Stimulated activated CD4-positive, alpha-beta T cell treated with anti-CD3 and anti-CD28 coated beads, Interleukin-4, amount 100 ng/mL, for 48 hours (primary cell): Measurements from ENCODE around the gene REPIN1.
"Not testable (repeated sequence)": the region's sequence is repeated elsewhere in the genome, so short reads cannot be mapped to it uniquely, and the experiment has no call there.

Experiments
- DNase-seq, 2 donors: peaks; one replicate each; pipeline ENCODE4 v3.0.0-alpha.2; 2020; ENCODE audit warnings: low read depth in 2 of 2

Gene REPIN1

GRCh38 chr7:150376560-150376959 lies 7.9 kb downstream of the REPIN1 start:
- no peak for DNase-seq

GRCh38 chr7:150377196-150377595 lies 8.6 kb downstream of the REPIN1 start:
- DNase-seq, result no peak

GRCh38 chr7:150377635-150378034 lies 9.0 kb downstream of the REPIN1 start:
- no peak for DNase-seq

- DNase-seq, result no peak
Observed at GRCh38 chr7:150378115-150378852, 9.7 kb downstream of the REPIN1 start.

- peak; percentile 85 to 90 for DNase-seq
Observed at GRCh38 chr7:150378853-150379440, 10.3 kb downstream of the REPIN1 start, which contains the start of gene ZNF775. ZNF775 (plus strand) TSS chr7:150379330; CDS start chr7:150388471, 9,141 bp downstream.

GRCh38 chr7:150379441-150380379 lies 11.1 kb downstream of the REPIN1 start:
- no peak for DNase-seq

- DNase-seq, result no peak
Observed at GRCh38 chr7:150380463-150380862, 11.8 kb downstream of the REPIN1 start.

- DNase-seq, result no peak
Observed at GRCh38 chr7:150381096-150381495, 12.5 kb downstream of the REPIN1 start.

- DNase-seq, result no peak
Observed at GRCh38 chr7:150381785-150382122, 13.1 kb downstream of the REPIN1 start.

- no peak for DNase-seq
Observed at GRCh38 chr7:150382123-150382843, 13.7 kb downstream of the REPIN1 start.

GRCh38 chr7:150382844-150383225 lies 14.2 kb downstream of the REPIN1 start:
- no peak for DNase-seq

GRCh38 chr7:150383710-150384397 lies 15.2 kb downstream of the REPIN1 start:
- DNase-seq, result no peak

- DNase-seq, result no peak
Observed at GRCh38 chr7:150384406-150385301, 16.0 kb downstream of the REPIN1 start.

- no peak for DNase-seq
Observed at GRCh38 chr7:150385302-150385723, 16.7 kb downstream of the REPIN1 start.

- DNase-seq, result not testable (repeated sequence)
Observed at GRCh38 chr7:150385884-150386283, 17.3 kb downstream of the REPIN1 start.

GRCh38 chr7:150388306-150388705 lies 19.7 kb downstream of the REPIN1 start:
- no peak for DNase-seq

GRCh38 chr7:150388709-150389531 lies 20.3 kb downstream of the REPIN1 start:
- DNase-seq, result no peak

GRCh38 chr7:150389532-150389816 lies 20.9 kb downstream of the REPIN1 start:
- no peak for DNase-seq

GRCh38 chr7:150390205-150390604 lies 21.6 kb downstream of the REPIN1 start:
- DNase-seq, result no peak
